Fibroblast of pulmonary artery (primary cell): ENCODE data around the gene CEPT1.

Experiments
- DNase-seq: peaks from one replicate; pipeline ENCODE4 v3.0.0-alpha.2; 2010; ENCODE audit warnings: low read depth
- H3K4me3 ChIP-seq: replicated peaks from 2 replicates; pipeline ENCODE4 v1.5.1; 2011; ENCODE audit warnings: low read depth, mild to moderate bottlenecking, control low read depth, low read length, moderate library complexity
- CTCF ChIP-seq: IDR thresholded peaks from 2 replicates; pipeline ENCODE4 v1.5.1; 2011; ENCODE audit warnings: mild to moderate bottlenecking, control low read depth, low read length, inconsistent platforms; ENCODE audit errors: missing control alignments

Gene CEPT1

GRCh38 chr1:111163363-111163762, 23.3 kb downstream of the CEPT1 start:
- no peak overlapping the region for H3K4me3 ChIP-seq
- no peak for DNase-seq
- no peak for TF ChIP-seq CTCF

GRCh38 chr1:111164151-111164550, 24.1 kb downstream of the CEPT1 start:
- no peak for DNase-seq
- no peak for TF ChIP-seq CTCF
- no peak overlapping the region for H3K4me3 ChIP-seq

- H3K4me3 ChIP-seq = no peak overlapping the region
- no peak for DNase-seq
- no peak for TF ChIP-seq CTCF
These were observed 32.4 kb downstream of the CEPT1 start for GRCh38 chr1:111172463-111172862.

- DNase-seq = no peak
These were observed 34.0 kb downstream of the CEPT1 start for GRCh38 chr1:111174070-111174469.

GRCh38 chr1:111175349-111175748, 35.3 kb downstream of the CEPT1 start:
- DNase-seq = no peak
- no peak overlapping the region for H3K4me3 ChIP-seq
- TF ChIP-seq CTCF = no peak

More at GRCh38 chr1:111174070-111174469, 34.0 kb downstream of the CEPT1 start:
- no peak overlapping the region for H3K4me3 ChIP-seq
- no peak for TF ChIP-seq CTCF

GRCh38 chr1:111176678-111177077, 36.7 kb downstream of the CEPT1 start:
- no peak overlapping the region for H3K4me3 ChIP-seq
- TF ChIP-seq CTCF = no peak
- no peak for DNase-seq

- no peak for TF ChIP-seq CTCF
- H3K4me3 ChIP-seq = no peak overlapping the region
- no peak for DNase-seq
These were observed 40.0 kb downstream of the CEPT1 start for GRCh38 chr1:111179968-111180533.
